HepG2 (cell line): ENCODE measurements around the gene NOXO1. TPM values are rescaled to one million over a fixed set of nuclear protein-coding genes. Genes with fewer than 3 reads are reported as not detected.

Source experiments
- ARNTL ChIP-seq: sonication (generic); formaldehyde crosslinking; IDR thresholded peaks from 2 replicates; pipeline ENCODE4 v1.4.0; 2020; ENCODE audit warnings: mild to moderate bottlenecking, missing genetic modification reagents
- CHCHD3 ChIP-seq: sonication (generic); formaldehyde crosslinking; IDR thresholded peaks from 2 replicates; pipeline ENCODE4 v1.8.0; 2022; ENCODE audit warnings: mild to moderate bottlenecking, missing genetic modification reagents, moderate library complexity
- E2F5 ChIP-seq: sonication (generic); formaldehyde crosslinking; conservative IDR thresholded peaks from 2 replicates; pipeline ENCODE4 v1.4.0; 2020; ENCODE audit warnings: missing genetic modification reagents
- ELF1 ChIP-seq: sonication (generic); formaldehyde crosslinking; IDR thresholded peaks from 2 replicates; pipeline ENCODE4 v1.4.0; 2020; ENCODE audit warnings: missing genetic modification reagents
- FLYWCH1 ChIP-seq: sonication (generic); formaldehyde crosslinking; IDR thresholded peaks from 2 replicates; pipeline ENCODE4 v1.8.1; 2023; ENCODE audit warnings: mild to moderate bottlenecking, missing genetic modification reagents
- GPBP1L1 ChIP-seq: sonication (generic); formaldehyde crosslinking; IDR thresholded peaks from 2 replicates; pipeline ENCODE4 v1.5.0; 2020; ENCODE audit warnings: mild to moderate bottlenecking, missing genetic modification reagents
- MAFG ChIP-seq: sonication (generic); formaldehyde crosslinking; IDR thresholded peaks from 2 replicates; pipeline ENCODE4 v1.5.1; 2020; ENCODE audit warnings: mild to moderate bottlenecking, missing genetic modification reagents
- MNT ChIP-seq: fragments of 450-650 bp; IDR thresholded peaks from 2 replicates; pipeline ENCODE4 v1.6.1; 2016
- NFKB2 ChIP-seq: sonication (generic); formaldehyde crosslinking; IDR thresholded peaks from 2 replicates; pipeline ENCODE4 v1.4.0; 2020; ENCODE audit warnings: missing genetic modification reagents, borderline replicate concordance
- PHF21A ChIP-seq: sonication (generic); formaldehyde crosslinking; IDR thresholded peaks from 2 replicates; pipeline ENCODE4 v1.5.0; 2020; ENCODE audit warnings: mild to moderate bottlenecking, missing genetic modification reagents
- SRY ChIP-seq: sonication (generic); formaldehyde crosslinking; IDR thresholded peaks from 2 replicates; pipeline ENCODE4 v1.8.0; 2022; ENCODE audit warnings: mild to moderate bottlenecking, missing genetic modification reagents
- TGIF2 ChIP-seq: IDR thresholded peaks from 2 replicates; pipeline ENCODE4 v1.6.1; 2016; ENCODE audit warnings: control low read depth, missing compliant biosample characterization
- ZBTB21 ChIP-seq: sonication (generic); formaldehyde crosslinking; IDR thresholded peaks from 2 replicates; pipeline ENCODE4 v1.4.0; 2020; ENCODE audit warnings: missing genetic modification reagents
- ZBTB7A ChIP-seq: sonication (generic); formaldehyde crosslinking; IDR thresholded peaks from 2 replicates; pipeline ENCODE4 v1.8.0; 2022; ENCODE audit warnings: mild to moderate bottlenecking, missing genetic modification reagents
- ZFP1 ChIP-seq: IDR thresholded peaks from 2 replicates; pipeline ENCODE4 v1.6.1; 2016
- ZNF230 ChIP-seq: sonication (generic); formaldehyde crosslinking; IDR thresholded peaks from 2 replicates; pipeline ENCODE4 v1.4.0; 2020; ENCODE audit warnings: mild to moderate bottlenecking, missing genetic modification reagents
- ZNF703 ChIP-seq: sonication (generic); formaldehyde crosslinking; IDR thresholded peaks from 2 replicates; pipeline ENCODE4 v1.5.1; 2020; ENCODE audit warnings: missing genetic modification reagents, mild to moderate bottlenecking, moderate library complexity, borderline replicate concordance
- ZNF891 ChIP-seq: sonication (generic); formaldehyde crosslinking; IDR thresholded peaks from 2 replicates; pipeline ENCODE4 v1.5.0; 2020; ENCODE audit warnings: mild to moderate bottlenecking, missing genetic modification reagents
- polyA plus RNA-seq, 8 experiments: library from polyadenylated mRNA; depleted of rRNA in 3 of 8; stranded (reverse) in 7 of 8; unstranded in 1 of 8; fragments of >200 nt; fragmentation: Illumina TruSeq in 4 of 8; extraction: Trizol in 4 of 8; gene quantifications; 2 replicates each; pipeline versions ENCODE4 v1.2.1 to v1.2.3, GENCODE V29; 2011 to 2016; ENCODE audit warnings: low read depth in 4 of 8, missing spikeins in 1 of 8, mixed read lengths in 1 of 8; ENCODE audit not compliant: insufficient read depth in 1 of 8
- total RNA-seq, 5 experiments: library from RNA; depleted of rRNA; stranded (reverse); fragments of >200 nt; fragmentation: Illumina TruSeq; extraction: Trizol; gene quantifications; 2 replicates each; pipeline ENCODE4 v1.2.3, GENCODE V29; 2016; ENCODE audit warnings: low read depth in 1 of 5
- TF ChIP-seq, protein P1 (sequence below): sonication (generic); formaldehyde crosslinking; IDR thresholded peaks from 2 replicates; pipeline ENCODE4 v1.8.1; 2023; ENCODE audit warnings: mild to moderate bottlenecking, missing genetic modification reagents, borderline replicate concordance
- TF ChIP-seq, protein P2 (sequence below): IDR thresholded peaks from 2 replicates; pipeline ENCODE4 v1.6.1; 2016
- TF ChIP-seq, protein P3 (sequence below): sonication (generic); formaldehyde crosslinking; IDR thresholded peaks from 2 replicates; pipeline ENCODE4 v1.4.0; 2020; ENCODE audit warnings: missing genetic modification reagents, mild to moderate bottlenecking, borderline replicate concordance
- TF ChIP-seq, protein P4 (sequence below): IDR thresholded peaks from 2 replicates; pipeline ENCODE4 v1.6.1; 2016; ENCODE audit warnings: low read depth, control low read depth

Gene NOXO1
- total and polyA plus RNA-seq, 2 of the 13 experiments (the other 11 are each of a cell fraction or from before 2014, with no cell fraction given): 0.69 to 1.4 TPM

- TF ChIP-seq GPBP1L1: no peak
- TF ChIP-seq NFKB2 (CRISPR knock-in tag): peak; percentile 56; the same call in 1 of the 2 replicates
- TF ChIP-seq, protein P1, sequence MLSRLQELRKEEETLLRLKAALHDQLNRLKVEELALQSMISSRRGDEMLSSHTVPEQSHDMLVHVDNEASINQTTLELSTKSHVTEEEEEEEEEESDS: no peak
- peak; percentile 8; the same call in 1 of the 2 replicates for TF ChIP-seq ZNF891
- 0 out of 2 replicates have a peak, but pooled peaks have one; percentile 36 for TF ChIP-seq TGIF2 (CRISPR knock-in tag)
- TF ChIP-seq MAFG (CRISPR knock-in tag): no peak
- TF ChIP-seq E2F5 (CRISPR knock-in tag): no peak
- TF ChIP-seq PHF21A: 0 out of 2 replicates have a peak, but pooled peaks have one; percentile 33
- TF ChIP-seq ARNTL (CRISPR knock-in tag): peak; percentile 62; the same call in 1 of the 2 replicates
- TF ChIP-seq CHCHD3 (CRISPR knock-in tag): no peak
- TF ChIP-seq, protein P2, sequence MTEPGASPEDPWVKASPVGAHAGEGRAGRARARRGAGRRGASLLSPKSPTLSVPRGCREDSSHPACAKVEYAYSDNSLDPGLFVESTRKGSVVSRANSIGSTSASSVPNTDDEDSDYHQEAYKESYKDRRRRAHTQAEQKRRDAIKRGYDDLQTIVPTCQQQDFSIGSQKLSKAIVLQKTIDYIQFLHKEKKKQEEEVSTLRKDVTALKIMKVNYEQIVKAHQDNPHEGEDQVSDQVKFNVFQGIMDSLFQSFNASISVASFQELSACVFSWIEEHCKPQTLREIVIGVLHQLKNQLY: no peak
- TF ChIP-seq ZFP1: no peak
- TF ChIP-seq ZNF230 (CRISPR knock-in tag): 0 out of 2 replicates have a peak, but pooled peaks have one; percentile 60
- peak; percentile 26; the same call in 1 of the 2 replicates for TF ChIP-seq FLYWCH1
- TF ChIP-seq, protein P3, sequence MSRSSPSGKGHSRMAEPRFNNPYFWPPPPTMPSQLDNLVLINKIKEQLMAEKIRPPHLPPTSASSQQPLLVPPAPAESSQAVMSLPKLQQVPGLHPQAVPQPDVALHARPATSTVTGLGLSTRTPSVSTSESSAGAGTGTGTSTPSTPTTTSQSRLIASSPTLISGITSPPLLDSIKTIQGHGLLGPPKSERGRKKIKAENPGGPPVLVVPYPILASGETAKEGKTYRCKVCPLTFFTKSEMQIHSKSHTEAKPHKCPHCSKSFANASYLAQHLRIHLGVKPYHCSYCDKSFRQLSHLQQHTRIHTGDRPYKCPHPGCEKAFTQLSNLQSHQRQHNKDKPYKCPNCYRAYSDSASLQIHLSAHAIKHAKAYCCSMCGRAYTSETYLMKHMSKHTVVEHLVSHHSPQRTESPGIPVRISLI (CRISPR knock-in tag): no peak; the same call in 1 of the 2 replicates
- TF ChIP-seq ZBTB7A: peak; percentile 76; the same call in 1 of the 2 replicates
- TF ChIP-seq SRY (CRISPR knock-in tag): peak; percentile 80; the same call in 1 of the 2 replicates
- TF ChIP-seq, protein P4, sequence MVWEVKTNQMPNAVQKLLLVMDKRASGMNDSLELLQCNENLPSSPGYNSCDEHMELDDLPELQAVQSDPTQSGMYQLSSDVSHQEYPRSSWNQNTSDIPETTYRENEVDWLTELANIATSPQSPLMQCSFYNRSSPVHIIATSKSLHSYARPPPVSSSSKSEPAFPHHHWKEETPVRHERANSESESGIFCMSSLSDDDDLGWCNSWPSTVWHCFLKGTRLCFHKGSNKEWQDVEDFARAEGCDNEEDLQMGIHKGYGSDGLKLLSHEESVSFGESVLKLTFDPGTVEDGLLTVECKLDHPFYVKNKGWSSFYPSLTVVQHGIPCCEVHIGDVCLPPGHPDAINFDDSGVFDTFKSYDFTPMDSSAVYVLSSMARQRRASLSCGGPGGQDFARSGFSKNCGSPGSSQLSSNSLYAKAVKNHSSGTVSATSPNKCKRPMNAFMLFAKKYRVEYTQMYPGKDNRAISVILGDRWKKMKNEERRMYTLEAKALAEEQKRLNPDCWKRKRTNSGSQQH (CRISPR knock-in tag): 0 out of 2 replicates have a peak, but pooled peaks have one; percentile 53
- no peak for TF ChIP-seq ZNF703
- peak; percentile 20; the same call in 1 of the 2 replicates for TF ChIP-seq MNT
- peak; percentile 92 for TF ChIP-seq ELF1 (CRISPR knock-in tag)
- no peak for TF ChIP-seq ZBTB21 (CRISPR knock-in tag)
Measured at GRCh38 chr16:1942810-1943726, 38.2 kb downstream of the NOXO1 start, which contains the start of gene MSRB1 (continued).
